Superior temporal gyrus (tissue), 1 donor: ENCODE results near the gene ANAPC15.
"Not testable (repeated sequence)": the region's sequence is repeated elsewhere in the genome, so short reads cannot be mapped to it uniquely, and the experiment has no call there.

Experiments used
- DNase-seq: peaks from one replicate; pipeline ENCODE4 v3.0.0-alpha.2; 2016; ENCODE audit errors: extremely low spot score

Gene ANAPC15

GRCh38 chr11:72112143-72112977, at the start of gene ANAPC15:
Gene ANAPC15, minus strand, starts transcription at chr11:72112695. Its CDS starts 1,419 bp downstream, at chr11:72111276.
- DNase-seq, result peak; percentile 100

DNA sequence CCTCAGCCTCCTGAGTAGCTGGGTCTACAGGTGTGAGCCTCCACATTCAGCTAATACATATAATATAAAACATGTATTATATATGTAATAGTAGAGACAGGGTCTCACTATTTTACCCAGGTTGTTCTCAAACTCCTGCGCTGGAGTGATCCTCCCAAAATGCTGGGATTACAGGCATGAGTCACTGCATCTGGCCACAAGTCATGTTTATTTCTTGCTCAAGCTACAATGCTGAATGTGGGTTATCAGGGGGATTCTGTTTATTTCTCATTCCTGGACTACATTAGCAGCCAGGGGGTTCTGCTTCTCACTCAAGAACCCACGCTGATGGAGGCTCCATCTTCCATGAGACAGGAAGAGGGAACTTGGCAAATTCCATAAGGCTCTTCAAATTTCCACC, 47.8 kb upstream of the ANAPC15 start:
- DNase-seq, result no peak

DNA sequence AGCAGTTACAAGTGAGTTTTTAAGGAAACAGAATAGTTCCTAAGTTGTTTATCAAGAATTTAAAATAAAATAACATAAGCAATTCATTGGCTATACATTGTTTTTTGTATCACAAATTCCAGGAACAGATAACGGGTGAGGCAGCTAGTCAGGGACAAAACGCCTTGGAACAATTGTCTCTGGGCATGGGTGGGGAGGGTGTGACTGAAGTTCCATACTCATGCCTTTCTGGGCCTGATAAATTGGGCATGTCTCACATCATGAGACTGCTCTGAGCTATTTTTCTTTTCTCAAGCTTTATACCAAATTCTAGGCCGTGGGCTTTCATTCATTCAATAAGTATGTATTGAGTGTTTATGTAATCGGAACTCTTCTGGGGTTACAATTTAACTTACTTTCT, 44.6 kb upstream of the ANAPC15 start:
- no peak for DNase-seq

- no peak for DNase-seq
These were observed 43.3 kb upstream of the ANAPC15 start for GRCh38 chr11:72155751-72156150.

DNA sequence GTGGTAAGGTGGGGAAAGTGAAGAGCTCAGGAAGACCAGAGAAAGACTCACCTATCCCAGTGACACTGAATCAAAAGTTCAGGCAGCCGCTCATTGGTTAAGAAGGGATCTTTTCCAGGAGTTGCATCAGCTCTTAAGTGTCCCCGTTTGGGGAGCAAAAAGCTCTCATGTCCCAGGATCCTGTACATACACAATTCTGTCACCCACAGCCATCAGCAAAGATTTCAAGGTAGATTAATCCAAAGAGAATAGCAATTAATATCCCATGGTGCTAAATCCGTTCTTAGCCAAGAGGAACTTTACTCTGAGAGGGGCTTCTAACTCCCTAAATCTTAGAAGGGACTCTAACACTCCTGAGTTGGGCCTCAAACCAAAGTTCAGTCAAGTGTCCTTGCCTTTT, 42.3 kb upstream of the ANAPC15 start:
- no peak for DNase-seq

- not testable (repeated sequence) for DNase-seq
These were observed 41.4 kb upstream of the ANAPC15 start for GRCh38 chr11:72153874-72154273.

DNA sequence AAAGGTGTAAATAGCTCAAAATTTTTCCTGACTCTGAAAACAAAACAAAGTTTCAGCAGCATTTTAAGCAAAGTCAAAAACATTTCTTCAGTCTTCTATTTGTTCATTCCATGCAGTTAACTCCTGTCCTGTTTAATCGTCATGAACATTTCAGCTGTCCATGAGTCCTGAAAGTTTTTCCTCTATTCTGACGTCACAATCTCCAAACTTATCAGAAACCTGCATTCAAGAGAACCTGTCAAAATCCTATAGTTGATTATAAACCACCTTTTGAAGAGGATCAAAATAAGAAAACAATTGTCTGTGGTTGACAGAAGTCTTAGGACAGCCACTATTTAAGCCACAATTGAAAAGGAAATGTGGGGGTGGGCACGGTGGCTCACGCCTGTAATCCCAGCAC, 38.4 kb upstream of the ANAPC15 start:
- DNase-seq, result no peak

DNA sequence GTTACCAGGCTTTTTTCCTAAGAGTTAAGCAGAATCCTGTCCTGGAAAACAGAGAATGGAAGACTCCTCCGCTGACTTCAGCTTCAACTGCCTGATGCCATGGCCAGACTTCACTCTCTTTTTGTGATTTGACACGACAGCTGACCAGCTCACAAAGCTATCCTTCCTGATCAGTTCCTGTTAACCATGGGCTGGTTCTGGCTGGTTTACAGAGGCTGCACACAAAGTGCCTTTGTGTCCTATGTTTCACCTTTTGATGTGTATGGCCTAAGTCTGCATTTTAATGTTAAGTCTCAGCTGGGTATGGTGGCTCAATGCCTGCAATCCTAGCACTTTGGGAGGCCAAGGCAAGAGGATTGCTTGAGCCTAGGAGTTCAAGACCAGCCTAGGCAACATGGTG, 34.1 kb upstream of the ANAPC15 start:
- no peak for DNase-seq

DNA sequence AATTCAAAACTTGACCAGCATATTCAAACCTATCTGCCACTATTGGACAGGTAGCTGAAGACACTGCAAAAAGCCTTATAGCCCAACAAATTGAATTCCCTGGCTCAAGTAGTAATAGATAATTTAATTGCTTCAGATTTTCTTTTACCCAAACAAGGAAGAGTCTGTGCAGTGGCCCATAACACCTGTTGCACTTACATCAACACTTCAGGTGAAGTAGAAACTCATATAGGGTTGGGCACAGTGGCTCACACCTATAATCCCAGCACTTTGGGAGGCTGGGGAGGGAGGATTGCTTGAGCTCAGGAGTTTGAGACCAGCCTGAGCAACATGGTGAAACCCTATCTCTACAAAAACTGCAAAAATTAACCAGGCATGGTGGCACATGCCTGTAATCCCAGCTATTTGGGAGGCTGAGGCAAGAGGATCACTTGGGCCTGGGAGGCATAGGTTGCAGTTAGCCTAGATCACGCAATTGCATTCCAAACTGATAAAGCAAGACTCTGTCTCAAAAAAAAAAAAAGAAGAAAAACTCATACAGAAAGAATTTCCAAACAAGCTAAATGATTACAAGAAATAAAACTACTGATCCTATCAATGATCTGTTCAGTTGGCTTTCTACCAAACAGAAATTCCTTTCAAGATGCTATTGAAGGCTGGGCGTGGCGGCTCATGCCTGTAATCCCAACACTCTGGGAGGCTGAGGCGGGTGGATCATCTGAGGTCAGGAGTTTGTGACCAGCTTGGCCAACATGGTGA, 32.5 kb upstream of the ANAPC15 start:
- no peak for DNase-seq

DNA sequence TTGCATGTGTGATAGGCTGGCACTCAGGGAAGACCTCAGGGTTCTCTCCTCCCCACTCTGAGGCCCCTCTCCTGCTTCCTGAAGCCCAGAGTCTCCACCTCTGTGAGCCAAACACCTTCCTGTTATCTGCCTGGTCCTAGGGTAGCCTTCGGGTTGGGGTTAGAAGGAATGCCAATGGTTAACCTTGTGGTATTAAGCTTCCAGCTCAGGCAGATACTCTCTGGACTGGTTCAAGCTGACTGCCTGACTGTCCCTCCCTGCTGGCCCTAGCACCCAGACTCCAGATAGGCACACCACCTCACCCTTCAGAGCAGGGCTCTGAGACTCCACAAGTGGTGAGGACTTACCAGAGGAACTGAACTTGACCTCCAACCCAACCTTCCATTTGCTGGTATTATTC, 30.0 kb upstream of the ANAPC15 start:
- not testable (repeated sequence) for DNase-seq

DNA sequence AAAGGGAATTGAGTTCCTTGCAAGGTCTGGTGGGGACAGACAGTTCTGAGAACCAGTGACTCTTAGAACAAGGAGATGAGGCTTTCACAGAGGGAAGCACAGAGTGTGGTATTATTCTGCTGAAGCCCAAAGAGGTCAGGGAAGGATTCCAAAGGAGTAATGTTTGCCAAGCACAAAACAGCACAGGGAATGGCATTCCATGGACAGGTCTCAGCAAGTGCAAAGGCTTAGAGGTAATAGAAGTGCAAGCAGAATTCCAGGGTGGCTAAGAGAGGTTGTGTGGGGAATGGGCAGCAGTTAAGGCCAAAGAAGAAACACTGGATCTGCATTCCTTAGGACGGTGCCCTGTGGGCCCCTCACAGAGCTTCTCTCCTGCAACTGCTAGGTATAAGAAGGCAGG, 29.6 kb upstream of the ANAPC15 start:
- DNase-seq, result not testable (repeated sequence)

DNA sequence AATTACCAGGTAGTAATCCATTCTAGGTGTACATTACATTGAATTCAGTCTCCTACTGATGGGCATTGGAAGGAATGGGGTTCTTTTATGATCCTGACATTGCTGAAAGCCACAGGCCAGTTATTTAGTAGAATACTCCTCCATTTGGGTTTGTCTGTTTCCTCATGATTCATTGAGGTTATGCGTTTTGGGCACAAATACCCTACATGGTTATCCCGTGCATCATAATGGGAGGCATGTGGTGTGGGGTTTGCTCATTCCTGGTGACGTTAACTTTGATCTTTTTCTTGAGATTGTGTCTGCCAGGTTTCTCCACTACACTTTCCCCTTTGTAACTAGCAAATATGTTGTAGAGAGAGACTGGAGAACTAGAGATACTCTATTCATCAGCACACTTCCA, 28.6 kb upstream of the ANAPC15 start:
- DNase-seq, result no peak

GRCh38 chr11:72140661-72141060, 28.2 kb upstream of the ANAPC15 start:
- no peak for DNase-seq

DNA sequence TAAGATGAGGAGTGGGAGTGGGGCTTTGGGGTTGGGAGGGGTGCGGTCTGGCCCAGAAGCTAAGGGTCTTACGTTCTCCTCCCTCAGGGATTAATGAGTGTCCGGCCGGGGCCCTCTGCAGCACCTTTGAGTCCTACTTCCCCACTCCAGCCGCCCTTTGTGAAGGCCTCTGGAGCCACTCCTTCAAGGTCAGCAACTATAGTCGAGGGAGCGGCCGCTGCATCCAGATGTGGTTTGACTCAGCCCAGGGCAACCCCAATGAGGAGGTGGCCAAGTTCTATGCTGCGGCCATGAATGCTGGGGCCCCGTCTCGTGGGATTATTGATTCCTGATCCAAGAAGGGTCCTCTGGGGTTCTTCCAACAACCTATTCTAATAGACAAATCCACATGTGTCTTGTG, 27.0 kb upstream of the ANAPC15 start:
- DNase-seq, result no peak

GRCh38 chr11:72138821-72139390, 26.4 kb upstream of the ANAPC15 start:
- DNase-seq, result no peak

- no peak for DNase-seq
These were observed 24.3 kb upstream of the ANAPC15 start for GRCh38 chr11:72136684-72137262.

DNA sequence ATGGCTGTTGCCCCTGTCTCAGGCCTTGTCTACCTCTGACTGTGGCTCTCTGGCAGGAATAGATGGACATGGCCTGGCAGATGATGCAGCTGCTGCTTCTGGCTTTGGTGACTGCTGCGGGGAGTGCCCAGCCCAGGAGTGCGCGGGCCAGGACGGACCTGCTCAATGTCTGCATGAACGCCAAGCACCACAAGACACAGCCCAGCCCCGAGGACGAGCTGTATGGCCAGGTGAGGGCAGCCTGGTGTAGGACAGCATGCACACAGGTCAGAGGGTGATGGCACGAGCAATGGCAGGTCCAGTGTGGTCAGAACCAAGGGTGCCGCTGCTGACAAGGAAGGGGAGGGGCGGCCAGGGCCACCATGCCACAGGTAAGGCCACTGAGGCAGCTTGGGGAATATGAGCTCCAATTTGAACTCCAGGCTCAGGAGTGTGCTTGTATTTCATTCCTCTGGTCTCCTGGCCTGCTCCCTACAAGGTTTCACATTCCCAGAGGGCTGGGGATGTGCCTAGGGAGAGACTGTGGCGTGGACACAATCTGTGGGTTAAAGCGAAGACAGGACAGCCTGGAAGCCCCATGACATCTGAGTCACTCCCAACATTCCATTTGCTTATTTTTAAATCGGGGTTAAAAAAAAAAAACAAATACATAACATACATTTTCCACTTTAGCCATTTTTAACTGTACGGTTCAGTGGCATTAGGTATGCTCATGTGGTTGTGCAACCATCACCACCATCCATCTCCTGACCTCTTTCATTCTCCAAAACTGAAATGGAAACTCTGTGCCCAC, 23.6 kb upstream of the ANAPC15 start:
- no peak for DNase-seq

- not testable (repeated sequence) for DNase-seq
These were observed 23.0 kb upstream of the ANAPC15 start, which contains the start of gene FOLR3 for GRCh38 chr11:72135473-72135872. Gene FOLR3, plus strand, starts transcription at chr11:72135725. Its CDS starts 228 bp downstream, at chr11:72135953.

DNA sequence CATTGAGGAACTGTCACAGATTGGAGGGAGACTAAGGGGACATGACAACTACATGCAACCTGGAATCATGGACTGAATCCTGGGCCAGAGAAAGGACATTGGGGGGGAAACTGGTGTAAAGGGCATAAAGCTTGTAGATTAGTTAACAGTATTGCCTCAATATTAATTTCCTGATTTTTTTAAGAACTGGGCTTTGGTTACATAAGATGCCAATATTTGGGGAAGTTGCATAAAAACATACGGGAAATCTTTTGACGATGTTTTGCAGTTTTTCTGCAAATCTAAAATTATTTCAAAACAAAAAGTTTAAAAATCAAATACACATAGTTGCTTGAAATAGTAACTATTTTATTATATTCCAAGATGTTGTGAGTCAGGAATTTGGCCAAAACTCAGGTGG, 20.2 kb upstream of the ANAPC15 start:
- no peak for DNase-seq

DNA sequence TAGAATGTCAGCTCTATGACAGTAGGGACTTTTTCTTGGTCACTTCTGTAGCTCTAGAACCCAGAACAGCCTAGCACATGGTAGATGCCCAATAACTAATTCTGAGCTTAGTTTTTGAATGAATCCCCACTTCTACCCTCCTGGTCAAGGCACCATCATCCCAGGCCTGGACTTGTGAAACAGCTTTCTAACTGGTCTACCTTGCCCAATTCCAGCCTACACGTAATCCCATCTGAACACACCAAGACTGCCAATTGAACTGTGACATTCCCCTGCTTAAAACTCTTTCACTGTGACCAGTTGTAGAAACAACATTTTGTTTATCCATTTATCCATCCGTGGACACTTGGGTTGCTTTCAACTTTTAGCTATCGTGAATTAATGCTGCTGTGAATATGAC, 16.9 kb upstream of the ANAPC15 start:
- DNase-seq, result no peak

DNA sequence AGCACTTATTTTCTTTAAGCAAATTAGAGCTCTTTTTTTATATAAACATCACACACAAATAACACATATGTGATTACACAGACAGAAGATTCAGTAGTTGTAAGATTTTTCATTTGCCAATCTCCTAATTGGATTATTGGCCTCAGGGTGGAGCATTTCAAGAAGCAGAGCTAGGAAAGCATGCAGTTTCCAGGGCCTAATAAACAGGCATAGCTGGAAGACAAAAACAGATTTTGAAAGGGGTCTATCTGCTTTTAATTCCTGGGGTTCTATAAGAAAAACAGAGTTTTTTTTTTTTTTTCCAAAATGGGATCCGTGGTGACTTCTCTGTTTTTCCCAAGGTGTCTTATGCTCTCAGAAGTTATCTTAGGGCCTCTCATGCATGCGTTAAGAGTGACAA, 15.4 kb upstream of the ANAPC15 start:
- DNase-seq, result no peak
